ENCODE results near the gene MAN2B2. TPM values are rescaled to one million over a fixed set of nuclear protein-coding genes. Genes with fewer than 3 reads are reported as not detected.

Gene MAN2B2
- total RNA-seq, 2 donors from 2014 or later = 22.4 to 28.3 TPM

DNA sequence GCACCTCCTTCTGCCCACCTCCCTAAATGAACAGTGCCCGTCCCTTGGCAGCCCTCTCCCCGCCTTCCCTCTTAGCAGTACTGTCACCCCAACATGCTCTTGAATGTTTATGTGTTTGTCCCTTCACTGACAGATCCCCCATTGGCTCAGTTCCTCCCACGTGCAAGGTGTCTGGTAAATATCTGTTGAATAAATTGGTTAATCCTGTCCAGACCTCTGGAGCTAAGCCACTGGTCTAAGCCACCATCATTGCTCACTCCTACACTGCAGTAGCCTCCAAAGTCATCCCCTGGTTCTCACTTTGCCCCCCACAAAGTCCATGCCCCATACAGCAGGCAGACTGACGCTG lies 26.1 kb upstream of the MAN2B2 start:
- H3K36me3 ChIP-seq (replicated peaks in 1 of 2; ENCODE audit: insufficient read depth in 1 of 2, low read depth in 2 of 2) = no peaks in the 10 kb centered on the region
- TF ChIP-seq POLR2A (IDR thresholded peaks at IDR 0.05) = no peak
- TF ChIP-seq, protein P1, sequence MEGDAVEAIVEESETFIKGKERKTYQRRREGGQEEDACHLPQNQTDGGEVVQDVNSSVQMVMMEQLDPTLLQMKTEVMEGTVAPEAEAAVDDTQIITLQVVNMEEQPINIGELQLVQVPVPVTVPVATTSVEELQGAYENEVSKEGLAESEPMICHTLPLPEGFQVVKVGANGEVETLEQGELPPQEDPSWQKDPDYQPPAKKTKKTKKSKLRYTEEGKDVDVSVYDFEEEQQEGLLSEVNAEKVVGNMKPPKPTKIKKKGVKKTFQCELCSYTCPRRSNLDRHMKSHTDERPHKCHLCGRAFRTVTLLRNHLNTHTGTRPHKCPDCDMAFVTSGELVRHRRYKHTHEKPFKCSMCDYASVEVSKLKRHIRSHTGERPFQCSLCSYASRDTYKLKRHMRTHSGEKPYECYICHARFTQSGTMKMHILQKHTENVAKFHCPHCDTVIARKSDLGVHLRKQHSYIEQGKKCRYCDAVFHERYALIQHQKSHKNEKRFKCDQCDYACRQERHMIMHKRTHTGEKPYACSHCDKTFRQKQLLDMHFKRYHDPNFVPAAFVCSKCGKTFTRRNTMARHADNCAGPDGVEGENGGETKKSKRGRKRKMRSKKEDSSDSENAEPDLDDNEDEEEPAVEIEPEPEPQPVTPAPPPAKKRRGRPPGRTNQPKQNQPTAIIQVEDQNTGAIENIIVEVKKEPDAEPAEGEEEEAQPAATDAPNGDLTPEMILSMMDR (IDR thresholded peaks at IDR 0.05) = no peak
- H3K9me3 ChIP-seq = peaks cover 0 to 8% (median 0%) of the 10 kb centered on the region in 3 donors
- no peak for DNase-seq
- H3K27me3 ChIP-seq = no peaks in the 10 kb centered on the region
- WGBS, 2 donors = 35 to 40% methylated on average over 4 of the region's 4 CpGs
- H3K4me1 ChIP-seq = no peaks in the 10 kb centered on the region
- intact Hi-C loops (cut with DNase I) = no loop called here
- H3K4me3 ChIP-seq = no peak overlapping the region
- no peak overlapping the region for H3K27ac ChIP-seq
- ATAC-seq = no peak

DNA sequence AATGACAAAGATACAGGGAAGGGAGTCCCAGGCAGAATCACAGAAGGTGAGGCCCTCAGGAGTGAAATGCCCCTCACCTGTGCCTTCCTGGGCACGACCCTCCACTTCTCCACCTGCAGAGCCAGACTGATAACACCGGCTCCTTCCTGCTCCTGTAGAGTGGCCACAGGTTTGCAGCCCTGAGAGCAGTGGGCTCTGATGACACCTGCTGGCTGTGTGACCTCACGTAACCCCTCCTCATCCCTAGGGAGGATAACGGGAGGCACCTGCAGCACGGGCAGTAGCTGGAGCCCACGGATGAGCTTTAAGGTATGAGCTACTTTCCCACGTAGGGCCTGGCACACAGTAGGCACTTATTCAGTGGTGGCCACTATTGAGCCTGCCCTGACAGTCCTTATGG lies 25.5 kb upstream of the MAN2B2 start:
- intact Hi-C loops (cut with DNase I) = no loop called here
- ATAC-seq (no peak), DNase-seq (no peak)
- H3K9me3 ChIP-seq = peaks cover 0 to 8% (median 0%) of the 10 kb centered on the region in 3 donors
- WGBS, 2 donors = 16% methylated on average over 7 of the region's 7 CpGs; no CpG with 5 or more reads in 1 of the 2 donors
- H3K36me3 ChIP-seq (replicated peaks in 1 of 2; ENCODE audit: insufficient read depth in 1 of 2, low read depth in 2 of 2) = no peaks in the 10 kb centered on the region
- TF ChIP-seq, protein P1 (IDR thresholded peaks at IDR 0.05) = no peak
- TF ChIP-seq POLR2A (IDR thresholded peaks at IDR 0.05) = no peak
- H3K27ac ChIP-seq = no peak overlapping the region
- H3K4me3 ChIP-seq = no peak overlapping the region
- H3K4me1 ChIP-seq = no peaks in the 10 kb centered on the region
- H3K27me3 ChIP-seq = no peaks in the 10 kb centered on the region

- Histone ChIP-seq H3K36me3 (replicated peaks in 1 of 2; ENCODE audit: insufficient read depth in 1 of 2, low read depth in 2 of 2) (no peaks in the 10 kb centered on the region), H3K27me3 (no peaks in the 10 kb centered on the region), H3K27ac (no peak overlapping the region), H3K4me3 (no peak overlapping the region), H3K4me1 (no peaks in the 10 kb centered on the region), H3K9me3 (peaks cover 0 to 8% (median 0%) of the 10 kb centered on the region in 3 donors)
- no peak for ATAC-seq
- intact Hi-C loops (cut with DNase I) = no loop called here
- WGBS, 2 donors = 43 to 45% methylated on average over 12 to 13 of the region's 13 CpGs
- no peak for TF ChIP-seq POLR2A (IDR thresholded peaks at IDR 0.05)
- TF ChIP-seq, protein P1 (IDR thresholded peaks at IDR 0.05) = no peak
- DNase-seq = no peak
Observed at GRCh38 chr4:6549890-6550620, 24.9 kb upstream of the MAN2B2 start.

- TF ChIP-seq POLR2A (IDR thresholded peaks at IDR 0.05) = no peak
- no peaks in the 10 kb centered on the region for H3K36me3 ChIP-seq (replicated peaks in 1 of 2; ENCODE audit: insufficient read depth in 1 of 2, low read depth in 2 of 2)
- WGBS, 2 donors = 78 to 79% methylated on average over 3 of the region's 3 CpGs
- intact Hi-C loops (cut with DNase I) = no loop called here
- H3K9me3 ChIP-seq = peaks cover 0 to 8% (median 0%) of the 10 kb centered on the region in 3 donors
- DNase-seq (no peak), ATAC-seq (no peak)
- H3K27me3 ChIP-seq = no peaks in the 10 kb centered on the region
- no peak overlapping the region for H3K27ac ChIP-seq
- H3K4me1 ChIP-seq = no peaks in the 10 kb centered on the region
- no peak overlapping the region for H3K4me3 ChIP-seq
Observed at GRCh38 chr4:6550821-6551220, 24.2 kb upstream of the MAN2B2 start.

GRCh38 chr4:6551660-6552059 lies 23.3 kb upstream of the MAN2B2 start:
- no peaks in the 10 kb centered on the region for H3K4me1 ChIP-seq
- H3K36me3 ChIP-seq (replicated peaks in 1 of 2; ENCODE audit: insufficient read depth in 1 of 2, low read depth in 2 of 2) = no peaks in the 10 kb centered on the region
- H3K27me3 ChIP-seq = no peaks in the 10 kb centered on the region
- H3K27ac ChIP-seq = no peak overlapping the region
- no peak overlapping the region for H3K4me3 ChIP-seq
- intact Hi-C loops (cut with DNase I) = no loop called here
- 74 to 82% methylated on average over 2 of the region's 2 CpGs for WGBS, 2 donors
- H3K9me3 ChIP-seq = peaks cover 0 to 8% (median 0%) of the 10 kb centered on the region in 3 donors
- TF ChIP-seq, protein P1 (IDR thresholded peaks at IDR 0.05) = no peak
- TF ChIP-seq POLR2A (IDR thresholded peaks at IDR 0.05) = no peak
- no peak for ATAC-seq
- DNase-seq = no peak
